OCI-LY7 (cell line): ENCODE data around the gene SUPT3H. TPM values are rescaled to one million over a fixed set of nuclear protein-coding genes. Genes with fewer than 3 reads are reported as not detected.

Experiments
- BruUV-seq: library from RNA; stranded (reverse); fragments of 400-500 nt; replicated peaks from 2 replicates; lab custom pipeline; 2021; lab: Mats Ljungman, UMichigan
- CTCF ChIA-PET: fragments of 300-600 bp; sonication (Branson Sonifier 250); formaldehyde crosslinking; loops from one replicate; lab custom pipeline; 2022; ENCODE audit warnings: antibody characterized with exemption; ENCODE audit not compliant: unreplicated experiment; lab: Charles Lee
- POLR2A ChIA-PET: fragments of 300-600 bp; sonication (Branson Sonifier 250); formaldehyde crosslinking; loops from one replicate; lab custom pipeline; 2022; ENCODE audit warnings: antibody characterized with exemption; lab: Charles Lee
- DNase-seq: peaks from one replicate; pipeline ENCODE4 v3.0.0-alpha.2; 2015; ENCODE audit warnings: low spot score
- H2AFZ ChIP-seq: fragments of 200-600 bp; sonication (generic), shearing (Covaris generic); 2 replicates; pipeline ENCODE4 v1.6.1; 2014; ENCODE audit warnings: mild to moderate bottlenecking, antibody characterized with exemption, low read length, moderate library complexity
- H3K27ac ChIP-seq: fragments of 200-600 bp; sonication (generic); 2 replicates; pipeline ENCODE4 v1.5.1; 2014; ENCODE audit warnings: mixed run types, low read depth, mild to moderate bottlenecking, moderate library complexity, low read length, inconsistent platforms; ENCODE audit not compliant: poor library complexity, severe bottlenecking
- H3K36me3 ChIP-seq: fragments of 200-600 bp; sonication (generic); 2 replicates; pipeline ENCODE4 v1.6.1; 2014; ENCODE audit warnings: mild to moderate bottlenecking, antibody characterized with exemption, low read length, moderate library complexity, mixed read lengths; ENCODE audit not compliant: insufficient read depth
- H3K4me1 ChIP-seq: fragments of 200-600 bp; sonication (generic); 2 replicates; pipeline ENCODE4 v1.5.1; 2014; ENCODE audit warnings: mild to moderate bottlenecking, low read length; ENCODE audit not compliant: insufficient read depth, poor library complexity, severe bottlenecking
- H3K4me2 ChIP-seq: fragments of 200-600 bp; sonication (generic); 2 replicates; pipeline ENCODE4 v1.6.1; 2014; ENCODE audit warnings: mild to moderate bottlenecking, low read length
- H3K4me3 ChIP-seq: fragments of 200-600 bp; sonication (generic); 2 replicates; pipeline ENCODE4 v1.5.1; 2014; ENCODE audit warnings: mild to moderate bottlenecking, low read depth, low read length; ENCODE audit not compliant: poor library complexity, severe bottlenecking
- H3K79me2 ChIP-seq: fragments of 200-600 bp; sonication (generic); 2 replicates; pipeline ENCODE4 v1.6.1; 2016; ENCODE audit warnings: low read depth, mild to moderate bottlenecking, low read length, moderate library complexity, mixed read lengths; ENCODE audit not compliant: insufficient read depth
- H3K9me2 ChIP-seq: fragments of 200-600 bp; sonication (generic); 2 replicates; pipeline ENCODE4 v1.6.1; 2016; ENCODE audit warnings: mild to moderate bottlenecking, low read length, mixed read lengths; ENCODE audit not compliant: insufficient read depth
- H3K9me3 ChIP-seq: fragments of 200-600 bp; sonication (generic); 2 replicates; pipeline ENCODE4 v1.6.1; 2014; ENCODE audit warnings: mild to moderate bottlenecking, mixed run types, low read length, mixed read lengths
- H4K20me1 ChIP-seq: fragments of 200-600 bp; sonication (generic); 2 replicates; pipeline ENCODE4 v1.6.1; 2014; ENCODE audit warnings: mild to moderate bottlenecking, antibody characterized with exemption, low read length, moderate library complexity, mixed read lengths; ENCODE audit not compliant: insufficient read depth
- CTCF ChIP-seq: fragments of 200-600 bp; sonication (generic); conservative IDR thresholded peaks from 2 replicates; pipeline ENCODE4 v1.5.1; 2014; ENCODE audit warnings: mild to moderate bottlenecking, antibody characterized with exemption, low read length, moderate library complexity, mixed read lengths
- EZH2phosphoT487 ChIP-seq: fragments of 200-600 bp; sonication (generic); IDR thresholded peaks from 2 replicates; pipeline ENCODE4 v1.6.1; 2018; ENCODE audit warnings: low read depth, borderline replicate concordance, mild to moderate bottlenecking, mixed run types, antibody characterized with exemption, low read length, moderate library complexity, mixed read lengths
- intact Hi-C: fragments of 100-400 bp; cut with micrococcal nuclease; formaldehyde crosslinking; loops from one replicate; pipeline ENCODE4 v1.10.0; 2022; ENCODE audit not compliant: unreplicated experiment
- total RNA-seq, 2 experiments: library from RNA; depleted of rRNA in 1 of 2; stranded (reverse); fragments of >200 nt in 1 of 2; shearing (Covaris generic) in 1 of 2; gene quantifications; 2 replicates each; pipeline ENCODE4 v1.2.3, GENCODE V29; 2014 to 2022

The SUPT3H gene
- total RNA-seq, 2 experiments from 2014 or later: 1.1 to 7.1 TPM

GRCh38 chr6:45000833-45001232, 376.9 kb downstream of the SUPT3H start:
- H3K4me2 ChIP-seq: no peak overlapping the region
- POLR2A ChIA-PET: interaction anchor here (0.6 to 1.0 kb wide), 3 partner anchors 46 to 1328 kb away, joined by 3 to 6 read pairs (median 3); no protein-coding TSS in a partner anchor
- no peaks in the 10 kb centered on the region for H3K9me3 ChIP-seq
- no TSS peak for BruUV-seq
- H3K4me3 ChIP-seq: no peak overlapping the region
- CTCF ChIA-PET: no interaction called here
- H4K20me1 ChIP-seq: no peaks in the 10 kb centered on the region
- no peaks in the 10 kb centered on the region for H3K36me3 ChIP-seq
- no peak for DNase-seq
- no peak overlapping the region for H3K27ac ChIP-seq
- no peaks in the 10 kb centered on the region for H3K79me2 ChIP-seq
- no peaks in the 10 kb centered on the region for H3K4me1 ChIP-seq
- intact Hi-C loops: no loop called here
- H2AFZ ChIP-seq: no peak overlapping the region
- no peak for TF ChIP-seq CTCF
- no peak for TF ChIP-seq EZH2phosphoT487
- H3K9me2 ChIP-seq: no peaks in the 10 kb centered on the region

- no peaks in the 10 kb centered on the region for H4K20me1 ChIP-seq
- intact Hi-C loops: no loop called here
- H3K4me2 ChIP-seq: no peak overlapping the region
- CTCF ChIA-PET: no interaction called here
- no peaks in the 10 kb centered on the region for H3K79me2 ChIP-seq
- H3K27ac ChIP-seq: no peak overlapping the region
- no peak for TF ChIP-seq EZH2phosphoT487
- TF ChIP-seq CTCF: no peak
- no peak for DNase-seq
- no peak overlapping the region for H2AFZ ChIP-seq
- no TSS peak for BruUV-seq
- POLR2A ChIA-PET: no interaction called here
- H3K36me3 ChIP-seq: no peaks in the 10 kb centered on the region
- H3K9me3 ChIP-seq: no peaks in the 10 kb centered on the region
- no peaks in the 10 kb centered on the region for H3K9me2 ChIP-seq
- no peaks in the 10 kb centered on the region for H3K4me1 ChIP-seq
- no peak overlapping the region for H3K4me3 ChIP-seq
Measured at GRCh38 chr6:44999066-44999465, 378.7 kb downstream of the SUPT3H start.

GRCh38 chr6:44995486-44996132, 382.1 kb downstream of the SUPT3H start:
- H3K4me1 ChIP-seq: no peaks in the 10 kb centered on the region
- no TSS peak for BruUV-seq
- no peak for TF ChIP-seq EZH2phosphoT487
- no peak for TF ChIP-seq CTCF
- no peak for DNase-seq
- H3K9me2 ChIP-seq: no peaks in the 10 kb centered on the region
- H3K4me3 ChIP-seq: no peak overlapping the region
- CTCF ChIA-PET: no interaction called here
- H3K4me2 ChIP-seq: no peak overlapping the region
- no peak overlapping the region for H2AFZ ChIP-seq
- no peaks in the 10 kb centered on the region for H3K79me2 ChIP-seq
- no peaks in the 10 kb centered on the region for H4K20me1 ChIP-seq
- POLR2A ChIA-PET: no interaction called here
- no peak overlapping the region for H3K27ac ChIP-seq
- intact Hi-C loops: no loop called here
- H3K9me3 ChIP-seq: no peaks in the 10 kb centered on the region
- H3K36me3 ChIP-seq: no peaks in the 10 kb centered on the region
